Karpas-422 (cell line): Measurements from ENCODE around the gene HDAC4. TPM values are rescaled to one million over a fixed set of nuclear protein-coding genes. Genes with fewer than 3 reads are reported as not detected.

Experiments used
- DNase-seq: peaks from one replicate; pipeline ENCODE4 v3.0.0-alpha.2; 2015
- H2AFZ ChIP-seq: fragments of 200-600 bp; sonication (generic); 2 replicates; pipeline ENCODE4 v1.6.1; 2014; ENCODE audit warnings: antibody characterized with exemption, low read length, mixed read lengths
- H3K27ac ChIP-seq: fragments of 200-600 bp; sonication (generic); 2 replicates; pipeline ENCODE4 v1.5.1; 2014; ENCODE audit warnings: mild to moderate bottlenecking, low read length, moderate library complexity
- H3K27me3 ChIP-seq: fragments of 200-600 bp; sonication (generic); 2 replicates; pipeline ENCODE4 v1.6.1; 2014; ENCODE audit warnings: low read length, mixed read lengths
- H3K36me3 ChIP-seq: fragments of 200-600 bp; sonication (generic); 2 replicates; pipeline ENCODE4 v1.6.1; 2014; ENCODE audit warnings: low read length, mixed read lengths; ENCODE audit not compliant: insufficient read depth
- H3K4me1 ChIP-seq: fragments of 200-600 bp; sonication (generic); 2 replicates; pipeline ENCODE4 v1.6.1; 2014; ENCODE audit warnings: mild to moderate bottlenecking, low read length, mixed read lengths
- H3K4me2 ChIP-seq: fragments of 200-600 bp; sonication (generic); 2 replicates; pipeline ENCODE4 v1.6.1; 2014; ENCODE audit warnings: low read length, low read depth, mild to moderate bottlenecking; ENCODE audit not compliant: poor library complexity, severe bottlenecking
- H3K4me3 ChIP-seq: fragments of 200-600 bp; sonication (generic); 2 replicates; pipeline ENCODE4 v1.5.1; 2014; ENCODE audit warnings: mild to moderate bottlenecking, antibody characterized with exemption, low read length, mixed read lengths
- H3K79me2 ChIP-seq: fragments of 200-600 bp; sonication (generic); 2 replicates; pipeline ENCODE4 v1.6.1; 2014; ENCODE audit warnings: mild to moderate bottlenecking, low read length, mixed read lengths
- H3K9ac ChIP-seq: fragments of 200-600 bp; sonication (generic); 2 replicates; pipeline ENCODE4 v1.6.0; 2014; ENCODE audit warnings: low read length
- H3K9me2 ChIP-seq: fragments of 200-600 bp; sonication (generic), shearing (Covaris generic); replicated peaks from 2 replicates; pipeline ENCODE4 v1.6.0; 2014; ENCODE audit warnings: mild to moderate bottlenecking, low read length, moderate library complexity; ENCODE audit not compliant: insufficient read depth
- H3K9me3 ChIP-seq: fragments of 300-700, 200-600 bp; sonication (generic); 2 replicates; pipeline ENCODE4 v1.6.1; 2014; ENCODE audit warnings: low read length, mixed read lengths
- H4K20me1 ChIP-seq: fragments of 200-600 bp; sonication (generic); 2 replicates; pipeline ENCODE4 v1.6.1; 2014; ENCODE audit warnings: mild to moderate bottlenecking, antibody characterized with exemption, low read length, low read depth; ENCODE audit not compliant: insufficient read depth
- total RNA-seq: library from RNA; depleted of rRNA; stranded (reverse); fragments of >200 nt; shearing (Covaris generic); gene quantifications from 2 replicates; pipeline ENCODE4 v1.2.3, GENCODE V29; 2014; ENCODE audit warnings: low replicate concordance

The HDAC4 gene
- total RNA-seq, 1 experiment from 2014 or later, result 8.5 TPM

DNA sequence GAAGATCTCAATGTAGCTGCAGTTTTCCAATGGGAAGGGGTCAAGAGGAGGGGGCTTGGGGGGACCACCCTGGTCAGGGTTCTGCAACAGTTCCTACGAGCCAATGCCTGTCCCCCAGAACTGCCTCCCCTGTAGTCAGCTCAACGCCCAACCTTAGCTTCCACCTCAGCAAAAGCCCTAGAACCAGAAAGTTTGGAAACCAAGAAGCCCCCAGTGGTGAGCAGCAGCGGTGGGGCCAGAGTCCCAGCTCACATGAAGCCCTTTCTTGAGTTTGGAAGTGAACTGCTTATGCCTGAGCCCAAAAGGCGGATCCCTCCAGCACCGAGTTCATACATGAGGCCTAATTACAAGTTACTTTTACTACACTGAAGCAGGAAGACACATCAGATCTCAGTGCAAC lies 162.4 kb downstream of the HDAC4 start:
- Histone ChIP-seq H3K4me1 (no peaks in the 10 kb centered on the region), H3K9ac (no peak overlapping the region), H2AFZ (no peak overlapping the region), H3K4me2 (no peak overlapping the region), H3K79me2 (no peaks in the 10 kb centered on the region), H3K4me3 (no peak overlapping the region), H3K9me3 (no peaks in the 10 kb centered on the region), H3K9me2 (no peaks in the 10 kb centered on the region), H4K20me1 (peaks cover 56% of the 10 kb centered on the region; the same call in 1 of the 2 replicates), H3K27ac (no peak overlapping the region), H3K27me3 (no peaks in the 10 kb centered on the region), H3K36me3 (no peaks in the 10 kb centered on the region)
- no peak for DNase-seq

DNA sequence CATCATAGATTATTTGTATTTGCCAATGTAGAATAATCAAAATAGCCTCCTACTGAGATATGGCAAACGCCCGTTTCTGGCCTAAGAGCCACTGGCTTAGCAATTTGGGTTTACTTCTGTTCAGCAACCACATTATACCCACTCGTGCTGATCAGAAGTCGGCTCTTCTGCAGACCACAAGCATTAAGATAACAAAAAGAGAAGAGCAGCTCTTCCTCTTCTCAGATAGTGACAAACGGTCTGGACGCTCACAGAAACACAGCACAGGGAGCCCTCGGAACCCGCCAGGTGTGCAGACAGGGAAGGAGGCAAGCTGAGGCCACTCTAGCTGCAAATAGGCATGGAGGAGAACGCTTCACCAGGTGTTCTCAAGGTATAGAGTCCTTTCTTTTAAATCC lies 164.0 kb downstream of the HDAC4 start:
- H3K9me3 ChIP-seq, result no peaks in the 10 kb centered on the region
- H3K79me2 ChIP-seq, result no peaks in the 10 kb centered on the region
- no peak overlapping the region for H3K27ac ChIP-seq
- H3K27me3 ChIP-seq, result no peaks in the 10 kb centered on the region
- H3K4me1 ChIP-seq, result no peaks in the 10 kb centered on the region
- no peak for DNase-seq
- no peak overlapping the region for H2AFZ ChIP-seq
- no peak overlapping the region for H3K4me2 ChIP-seq
- H3K9ac ChIP-seq, result no peak overlapping the region
- no peaks in the 10 kb centered on the region for H3K36me3 ChIP-seq
- no peak overlapping the region for H3K4me3 ChIP-seq
- H3K9me2 ChIP-seq, result no peaks in the 10 kb centered on the region
- peaks cover 52% of the 10 kb centered on the region; the same call in 1 of the 2 replicates for H4K20me1 ChIP-seq

GRCh38 chr2:239236043-239236807 lies 164.6 kb downstream of the HDAC4 start:
- Histone ChIP-seq H3K9me2 (no peaks in the 10 kb centered on the region), H3K4me3 (no peak overlapping the region), H4K20me1 (peaks cover 46% of the 10 kb centered on the region; the same call in 1 of the 2 replicates), H3K4me1 (no peaks in the 10 kb centered on the region), H3K27me3 (no peaks in the 10 kb centered on the region), H3K36me3 (no peaks in the 10 kb centered on the region), H3K27ac (no peak overlapping the region), H3K4me2 (no peak overlapping the region), H3K9ac (no peak overlapping the region), H3K9me3 (no peaks in the 10 kb centered on the region), H2AFZ (no peak overlapping the region), H3K79me2 (no peaks in the 10 kb centered on the region)
- no peak for DNase-seq

- H3K9ac ChIP-seq, result no peak overlapping the region
- no peaks in the 10 kb centered on the region for H3K4me1 ChIP-seq
- no peak overlapping the region for H3K4me3 ChIP-seq
Observed at GRCh38 chr2:239235311-239235710, 165.5 kb downstream of the HDAC4 start.

DNA sequence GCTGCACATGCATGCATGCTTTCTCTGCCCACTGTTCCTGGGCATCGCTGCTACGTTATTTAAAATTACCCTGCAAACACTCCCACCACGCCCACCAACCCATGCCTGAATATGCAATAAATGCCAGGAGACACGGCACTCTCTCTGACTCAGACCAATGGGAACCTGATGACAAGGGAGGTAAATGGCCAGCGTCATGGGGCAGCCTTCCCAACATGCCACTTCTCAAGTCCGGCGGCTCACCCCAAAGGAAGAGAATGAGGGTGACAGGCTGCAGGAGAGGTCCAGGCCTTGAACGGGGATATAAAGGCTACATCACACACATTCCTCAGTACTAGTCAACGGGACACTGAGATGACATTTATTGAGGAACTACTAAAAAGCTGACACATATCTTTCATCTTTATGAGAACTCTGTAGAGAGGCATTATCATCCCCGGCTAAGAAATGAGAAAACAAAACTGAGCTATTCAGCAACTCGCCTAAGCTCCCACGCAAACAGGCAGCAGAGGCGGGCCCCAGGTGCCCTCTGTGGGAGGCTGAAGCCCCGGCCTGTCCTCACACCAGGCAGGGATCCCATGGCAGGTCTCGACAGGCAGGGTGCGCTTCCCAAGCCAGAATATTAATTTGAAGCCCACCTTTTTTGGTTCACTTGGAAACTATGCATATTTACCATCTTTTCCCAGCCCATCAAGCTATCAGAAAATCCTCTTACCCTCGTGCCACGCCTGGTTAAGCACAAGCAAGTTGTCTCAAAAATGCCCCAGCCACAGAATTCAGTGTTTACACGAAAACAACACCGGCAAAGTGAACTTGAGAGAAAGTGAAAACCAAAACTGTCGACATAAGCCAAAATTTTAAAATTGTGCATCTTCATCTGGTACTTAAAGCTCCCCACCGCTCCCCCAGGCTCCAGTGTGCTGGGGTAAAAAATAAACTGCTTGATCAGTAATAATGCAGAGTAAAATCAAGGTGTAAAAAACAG lies 166.3 kb downstream of the HDAC4 start:
- Histone ChIP-seq H3K27ac (no peak overlapping the region), H3K79me2 (no peaks in the 10 kb centered on the region), H3K9me3 (no peaks in the 10 kb centered on the region), H3K36me3 (no peaks in the 10 kb centered on the region), H2AFZ (no peak overlapping the region), H3K9ac (no peak overlapping the region), H3K27me3 (no peaks in the 10 kb centered on the region), H3K9me2 (no peaks in the 10 kb centered on the region), H3K4me2 (no peak overlapping the region), H3K4me3 (no peak overlapping the region), H3K4me1 (no peaks in the 10 kb centered on the region), H4K20me1 (peaks cover 36% of the 10 kb centered on the region; the same call in 1 of the 2 replicates)
- DNase-seq, result no peak

More at GRCh38 chr2:239235311-239235710, 165.5 kb downstream of the HDAC4 start:
- Histone ChIP-seq H3K9me3 (no peaks in the 10 kb centered on the region), H3K36me3 (no peaks in the 10 kb centered on the region), H2AFZ (no peak overlapping the region), H3K27ac (no peak overlapping the region), H3K4me2 (no peak overlapping the region), H3K79me2 (no peaks in the 10 kb centered on the region), H3K27me3 (no peaks in the 10 kb centered on the region), H4K20me1 (peaks cover 42% of the 10 kb centered on the region; the same call in 1 of the 2 replicates), H3K9me2 (no peaks in the 10 kb centered on the region)
- no peak for DNase-seq

- Histone ChIP-seq H3K4me1 (no peaks in the 10 kb centered on the region), H3K9me2 (no peaks in the 10 kb centered on the region), H3K9me3 (no peaks in the 10 kb centered on the region), H3K27ac (no peak overlapping the region), H2AFZ (no peak overlapping the region), H3K4me2 (no peak overlapping the region), H3K79me2 (no peaks in the 10 kb centered on the region), H3K9ac (no peak overlapping the region), H4K20me1 (peaks cover 31% of the 10 kb centered on the region; the same call in 1 of the 2 replicates), H3K36me3 (no peaks in the 10 kb centered on the region), H3K4me3 (no peak overlapping the region), H3K27me3 (no peaks in the 10 kb centered on the region)
- no peak for DNase-seq
Observed at GRCh38 chr2:239233576-239233975, 167.2 kb downstream of the HDAC4 start.

DNA sequence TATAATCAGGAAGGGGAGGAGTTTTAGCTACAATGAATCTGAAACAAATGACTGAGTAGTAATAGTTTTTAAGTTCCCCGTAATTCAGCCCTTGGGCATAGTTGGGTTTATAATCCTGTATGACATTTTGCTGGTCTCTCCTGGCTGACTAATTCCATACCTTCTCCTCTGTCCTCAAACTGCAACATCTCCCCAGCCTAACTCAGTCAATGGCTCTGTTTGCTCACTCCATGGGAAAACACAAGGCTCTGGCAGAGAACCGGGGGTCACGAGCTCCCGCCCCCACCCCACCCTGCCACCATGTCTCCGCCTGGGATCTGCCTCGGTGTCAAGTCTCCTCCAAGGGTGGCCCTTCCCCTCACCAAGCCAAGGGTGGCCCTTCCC lies 168.6 kb downstream of the HDAC4 start:
- H3K36me3 ChIP-seq, result no peaks in the 10 kb centered on the region
- H3K4me2 ChIP-seq, result no peak overlapping the region
- no peak for DNase-seq
- H3K4me3 ChIP-seq, result no peak overlapping the region
- peaks cover 23% of the 10 kb centered on the region; the same call in 1 of the 2 replicates for H4K20me1 ChIP-seq
- H3K4me1 ChIP-seq, result no peaks in the 10 kb centered on the region
- H3K9ac ChIP-seq, result no peak overlapping the region
- H2AFZ ChIP-seq, result no peak overlapping the region
- no peak overlapping the region for H3K27ac ChIP-seq
- H3K27me3 ChIP-seq, result no peaks in the 10 kb centered on the region
- H3K9me3 ChIP-seq, result no peaks in the 10 kb centered on the region
- H3K79me2 ChIP-seq, result no peaks in the 10 kb centered on the region
- no peaks in the 10 kb centered on the region for H3K9me2 ChIP-seq
